SK-N-MC (cell line): ENCODE results near the gene TOP1.
A peak's percentile ranks its signal among the peaks of the same experiment; 100 is the strongest.

Experiments
- EZH2 ChIP-seq: fragments of 200-600 bp; sonication (generic); IDR thresholded peaks from one replicate; pipeline ENCODE4 v1.6.1; 2017; ENCODE audit warnings: antibody characterized with exemption
- FOXP2 ChIP-seq: optimal IDR thresholded peaks from 2 replicates; pipeline ENCODE3; 2011; ENCODE audit warnings: mild to moderate bottlenecking, moderate library complexity; ENCODE audit not compliant: insufficient read depth; ENCODE audit errors: extremely low read length, control extremely low read depth
- POLR2AphosphoS5 ChIP-seq: IDR thresholded peaks from 2 replicates; pipeline ENCODE4 v1.6.1; 2012; ENCODE audit warnings: mild to moderate bottlenecking, low read depth, low read length, borderline replicate concordance

GRCh38 chr20:41136680-41137613, 108.3 kb downstream of the TOP1 start, which contains the start of gene PLCG1:
- TF ChIP-seq FOXP2 (no peak), EZH2 (no peak), POLR2AphosphoS5 (peak; percentile 89)
